ENCODE data around the gene ADORA1.

Gene ADORA1

GRCh38 chr1:203150511-203151297 is 23.2 kb downstream of the ADORA1 start:
- no peak overlapping the region for H3K9ac ChIP-seq (ENCODE audit: low read length)
- H3K4me3 ChIP-seq (ENCODE audit: low read length) = no peak overlapping the region
- H3K36me3 ChIP-seq (ENCODE audit: control insufficient read depth, insufficient read depth, low read length) = no peaks in the 10 kb centered on the region
- H3K27me3 ChIP-seq (ENCODE audit: control insufficient read depth, insufficient read depth, low read length) = peaks cover 6% of the 10 kb centered on the region
- no peaks in the 10 kb centered on the region for H3K4me1 ChIP-seq (ENCODE audit: control insufficient read depth, insufficient read depth, low read length)
- no peaks in the 10 kb centered on the region for H3K9me3 ChIP-seq (ENCODE audit: control insufficient read depth, low read length)

GRCh38 chr1:203151362-203152157 is 24.0 kb downstream of the ADORA1 start:
- H3K36me3 ChIP-seq (ENCODE audit: control insufficient read depth, insufficient read depth, low read length) = no peaks in the 10 kb centered on the region
- no peak overlapping the region for H3K4me3 ChIP-seq (ENCODE audit: low read length)
- no peaks in the 10 kb centered on the region for H3K9me3 ChIP-seq (ENCODE audit: control insufficient read depth, low read length)
- H3K27me3 ChIP-seq (ENCODE audit: control insufficient read depth, insufficient read depth, low read length) = peaks cover 6% of the 10 kb centered on the region
- no peaks in the 10 kb centered on the region for H3K4me1 ChIP-seq (ENCODE audit: control insufficient read depth, insufficient read depth, low read length)
- no peak overlapping the region for H3K9ac ChIP-seq (ENCODE audit: low read length)

GRCh38 chr1:203152158-203153034 is 24.9 kb downstream of the ADORA1 start:
- no peaks in the 10 kb centered on the region for H3K4me1 ChIP-seq (ENCODE audit: control insufficient read depth, insufficient read depth, low read length)
- no peaks in the 10 kb centered on the region for H3K9me3 ChIP-seq (ENCODE audit: control insufficient read depth, low read length)
- no peaks in the 10 kb centered on the region for H3K36me3 ChIP-seq (ENCODE audit: control insufficient read depth, insufficient read depth, low read length)
- no peak overlapping the region for H3K9ac ChIP-seq (ENCODE audit: low read length)
- H3K4me3 ChIP-seq (ENCODE audit: low read length) = no peak overlapping the region
- peaks cover 6% of the 10 kb centered on the region for H3K27me3 ChIP-seq (ENCODE audit: control insufficient read depth, insufficient read depth, low read length)

- peaks cover 6% of the 10 kb centered on the region for H3K27me3 ChIP-seq (ENCODE audit: control insufficient read depth, insufficient read depth, low read length)
- no peaks in the 10 kb centered on the region for H3K4me1 ChIP-seq (ENCODE audit: control insufficient read depth, insufficient read depth, low read length)
- no peak overlapping the region for H3K9ac ChIP-seq (ENCODE audit: low read length)
These were observed 25.8 kb downstream of the ADORA1 start for GRCh38 chr1:203153051-203153988.

GRCh38 chr1:203153989-203154821 is 26.7 kb downstream of the ADORA1 start:
- H3K4me3 ChIP-seq (ENCODE audit: low read length) = no peak overlapping the region
- H3K9ac ChIP-seq (ENCODE audit: low read length) = no peak overlapping the region
- no peaks in the 10 kb centered on the region for H3K4me1 ChIP-seq (ENCODE audit: control insufficient read depth, insufficient read depth, low read length)
- H3K9me3 ChIP-seq (ENCODE audit: control insufficient read depth, low read length) = no peaks in the 10 kb centered on the region
- no peaks in the 10 kb centered on the region for H3K36me3 ChIP-seq (ENCODE audit: control insufficient read depth, insufficient read depth, low read length)
- H3K27me3 ChIP-seq (ENCODE audit: control insufficient read depth, insufficient read depth, low read length) = peaks cover 6% of the 10 kb centered on the region

More at GRCh38 chr1:203153051-203153988, 25.8 kb downstream of the ADORA1 start:
- Histone ChIP-seq H3K4me3 (ENCODE audit: low read length) (no peak overlapping the region), H3K9me3 (ENCODE audit: control insufficient read depth, low read length) (no peaks in the 10 kb centered on the region), H3K36me3 (ENCODE audit: control insufficient read depth, insufficient read depth, low read length) (no peaks in the 10 kb centered on the region)

- no peaks in the 10 kb centered on the region for H3K27me3 ChIP-seq (ENCODE audit: control insufficient read depth, insufficient read depth, low read length)
- no peak overlapping the region for H3K9ac ChIP-seq (ENCODE audit: low read length)
- H3K9me3 ChIP-seq (ENCODE audit: control insufficient read depth, low read length) = no peaks in the 10 kb centered on the region
- H3K36me3 ChIP-seq (ENCODE audit: control insufficient read depth, insufficient read depth, low read length) = no peaks in the 10 kb centered on the region
- no peaks in the 10 kb centered on the region for H3K4me1 ChIP-seq (ENCODE audit: control insufficient read depth, insufficient read depth, low read length)
- H3K4me3 ChIP-seq (ENCODE audit: low read length) = no peak overlapping the region
These were observed 28.8 kb downstream of the ADORA1 start for GRCh38 chr1:203156280-203156679.

GRCh38 chr1:203158423-203158822 is 30.9 kb downstream of the ADORA1 start:
- no peaks in the 10 kb centered on the region for H3K36me3 ChIP-seq (ENCODE audit: control insufficient read depth, insufficient read depth, low read length)
- no peaks in the 10 kb centered on the region for H3K9me3 ChIP-seq (ENCODE audit: control insufficient read depth, low read length)
- no peak overlapping the region for H3K9ac ChIP-seq (ENCODE audit: low read length)
- no peak overlapping the region for H3K4me3 ChIP-seq (ENCODE audit: low read length)
- H3K27me3 ChIP-seq (ENCODE audit: control insufficient read depth, insufficient read depth, low read length) = no peaks in the 10 kb centered on the region
- no peaks in the 10 kb centered on the region for H3K4me1 ChIP-seq (ENCODE audit: control insufficient read depth, insufficient read depth, low read length)

- H3K9ac ChIP-seq (ENCODE audit: low read length) = no peak overlapping the region
- H3K36me3 ChIP-seq (ENCODE audit: control insufficient read depth, insufficient read depth, low read length) = no peaks in the 10 kb centered on the region
- no peaks in the 10 kb centered on the region for H3K9me3 ChIP-seq (ENCODE audit: control insufficient read depth, low read length)
- H3K4me3 ChIP-seq (ENCODE audit: low read length) = no peak overlapping the region
- H3K4me1 ChIP-seq (ENCODE audit: control insufficient read depth, insufficient read depth, low read length) = no peaks in the 10 kb centered on the region
- no peaks in the 10 kb centered on the region for H3K27me3 ChIP-seq (ENCODE audit: control insufficient read depth, insufficient read depth, low read length)
These were observed 31.6 kb downstream of the ADORA1 start for GRCh38 chr1:203158960-203159665.

GRCh38 chr1:203159844-203160243 is 32.3 kb downstream of the ADORA1 start:
- Histone ChIP-seq H3K27me3 (ENCODE audit: control insufficient read depth, insufficient read depth, low read length) (no peaks in the 10 kb centered on the region), H3K9me3 (ENCODE audit: control insufficient read depth, low read length) (no peaks in the 10 kb centered on the region), H3K36me3 (ENCODE audit: control insufficient read depth, insufficient read depth, low read length) (no peaks in the 10 kb centered on the region), H3K4me3 (ENCODE audit: low read length) (no peak overlapping the region), H3K4me1 (ENCODE audit: control insufficient read depth, insufficient read depth, low read length) (no peaks in the 10 kb centered on the region), H3K9ac (ENCODE audit: low read length) (no peak overlapping the region)

GRCh38 chr1:203161175-203161574 is 33.6 kb downstream of the ADORA1 start:
- Histone ChIP-seq H3K4me3 (ENCODE audit: low read length) (no peak overlapping the region), H3K36me3 (ENCODE audit: control insufficient read depth, insufficient read depth, low read length) (no peaks in the 10 kb centered on the region), H3K4me1 (ENCODE audit: control insufficient read depth, insufficient read depth, low read length) (no peaks in the 10 kb centered on the region), H3K9me3 (ENCODE audit: control insufficient read depth, low read length) (no peaks in the 10 kb centered on the region), H3K9ac (ENCODE audit: low read length) (no peak overlapping the region), H3K27me3 (ENCODE audit: control insufficient read depth, insufficient read depth, low read length) (no peaks in the 10 kb centered on the region)
